Measurements from ENCODE around the gene NR2E1.
A peak's percentile ranks its signal among the peaks of the same experiment; 100 is the strongest.

Gene NR2E1

DNA sequence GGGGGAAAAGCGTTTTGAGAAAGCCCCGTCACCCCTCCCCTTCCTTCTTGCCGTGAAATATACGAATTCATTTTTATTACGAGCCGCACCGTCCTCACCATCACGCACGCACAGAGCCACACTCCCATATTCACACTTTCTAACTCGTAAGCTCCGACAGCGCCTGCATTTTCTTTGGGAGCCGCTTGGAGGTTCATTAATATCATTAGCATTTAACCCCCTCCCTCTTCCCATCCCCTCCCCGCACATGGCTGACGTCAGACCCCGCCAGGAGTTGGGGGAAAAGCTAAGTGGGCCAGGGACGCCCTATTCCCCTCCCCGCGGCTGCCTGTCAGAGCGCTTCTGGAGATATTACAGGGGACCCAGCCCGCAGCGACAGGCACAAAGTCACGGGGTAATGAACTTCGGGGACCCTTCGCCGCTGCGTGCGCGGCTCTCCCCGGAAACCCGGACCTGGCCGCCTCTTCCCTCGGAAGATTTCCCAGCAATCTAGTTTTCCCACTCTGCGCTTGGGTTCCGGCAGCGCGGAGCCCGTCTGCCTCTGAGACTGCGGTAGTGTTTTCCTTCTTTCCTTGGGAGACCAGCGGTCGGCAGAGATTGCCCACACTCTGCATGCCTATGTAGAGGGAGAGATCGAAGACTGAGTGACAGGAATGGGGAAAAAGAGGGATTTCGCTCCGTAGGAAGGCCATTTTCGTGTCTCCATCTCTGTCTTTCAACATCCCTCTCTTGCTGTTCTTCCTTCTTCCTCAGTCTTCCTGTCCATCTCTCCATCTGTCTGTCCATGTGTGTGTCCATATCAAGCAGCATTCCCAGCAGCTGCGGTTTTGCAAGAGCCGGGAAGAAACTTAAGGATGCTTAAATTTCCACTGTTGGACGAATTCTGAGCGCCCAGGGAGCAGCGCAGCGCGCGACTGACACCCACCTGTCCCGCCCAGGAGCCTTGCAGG is at the start of gene NR2E1:
TSS of gene NR2E1 (plus strand) at position 309 of the 950 bp plus-strand sequence. CDS start 744 bp downstream, outside the sequence.
- TF ChIP-seq, protein P1, sequence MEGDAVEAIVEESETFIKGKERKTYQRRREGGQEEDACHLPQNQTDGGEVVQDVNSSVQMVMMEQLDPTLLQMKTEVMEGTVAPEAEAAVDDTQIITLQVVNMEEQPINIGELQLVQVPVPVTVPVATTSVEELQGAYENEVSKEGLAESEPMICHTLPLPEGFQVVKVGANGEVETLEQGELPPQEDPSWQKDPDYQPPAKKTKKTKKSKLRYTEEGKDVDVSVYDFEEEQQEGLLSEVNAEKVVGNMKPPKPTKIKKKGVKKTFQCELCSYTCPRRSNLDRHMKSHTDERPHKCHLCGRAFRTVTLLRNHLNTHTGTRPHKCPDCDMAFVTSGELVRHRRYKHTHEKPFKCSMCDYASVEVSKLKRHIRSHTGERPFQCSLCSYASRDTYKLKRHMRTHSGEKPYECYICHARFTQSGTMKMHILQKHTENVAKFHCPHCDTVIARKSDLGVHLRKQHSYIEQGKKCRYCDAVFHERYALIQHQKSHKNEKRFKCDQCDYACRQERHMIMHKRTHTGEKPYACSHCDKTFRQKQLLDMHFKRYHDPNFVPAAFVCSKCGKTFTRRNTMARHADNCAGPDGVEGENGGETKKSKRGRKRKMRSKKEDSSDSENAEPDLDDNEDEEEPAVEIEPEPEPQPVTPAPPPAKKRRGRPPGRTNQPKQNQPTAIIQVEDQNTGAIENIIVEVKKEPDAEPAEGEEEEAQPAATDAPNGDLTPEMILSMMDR (IDR thresholded peaks at IDR 0.05; ENCODE audit: extremely low read depth, missing control alignments): no peak
- DNase-seq (ENCODE audit: low spot score): peak; percentile 34

DNA sequence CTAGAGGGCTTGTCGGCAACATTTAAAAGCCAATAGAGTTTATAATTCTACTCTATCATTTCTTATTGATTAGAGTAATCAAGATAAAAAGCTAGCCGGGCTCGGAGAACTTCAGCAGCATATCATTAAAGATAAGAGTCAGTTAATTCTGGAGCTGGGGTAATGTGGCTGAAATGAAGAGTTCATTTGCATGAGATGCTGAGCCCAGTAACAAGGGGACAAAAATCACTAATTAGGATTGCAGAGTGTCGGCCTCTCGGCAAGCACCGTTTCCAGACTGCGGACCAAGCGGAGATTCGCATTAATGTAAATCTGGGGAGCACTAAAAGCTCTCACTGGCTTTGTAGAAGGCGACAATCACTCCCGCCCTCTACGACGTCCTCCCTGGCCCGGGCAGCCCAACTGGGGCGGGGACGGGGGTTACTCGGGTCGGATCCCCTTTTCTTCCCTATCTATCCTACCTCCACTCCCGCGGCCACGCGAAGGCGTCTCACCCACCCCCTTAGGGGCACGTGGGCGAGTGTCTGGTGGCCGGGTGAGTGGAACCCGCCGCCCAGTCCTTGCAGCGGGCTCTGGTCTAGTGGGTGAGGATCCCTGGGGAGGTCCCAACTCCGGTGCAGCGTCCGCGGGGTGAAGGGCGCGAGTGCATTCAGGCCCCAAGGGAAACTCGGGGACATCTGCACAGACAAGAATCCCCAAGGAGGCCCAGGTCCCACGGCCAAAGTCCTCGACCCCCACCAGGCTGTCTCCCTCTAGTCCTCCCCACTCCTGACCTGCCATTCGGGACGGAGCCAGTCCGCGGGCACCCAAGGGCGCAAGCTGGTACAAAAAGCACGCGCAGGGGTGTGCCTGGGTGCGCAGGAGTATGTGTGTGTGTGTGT is 49.0 kb upstream of the NR2E1 start:
- no peak for DNase-seq (ENCODE audit: low spot score)
- TF ChIP-seq, protein P1 (IDR thresholded peaks at IDR 0.05; ENCODE audit: extremely low read depth, missing control alignments): no peak

DNA sequence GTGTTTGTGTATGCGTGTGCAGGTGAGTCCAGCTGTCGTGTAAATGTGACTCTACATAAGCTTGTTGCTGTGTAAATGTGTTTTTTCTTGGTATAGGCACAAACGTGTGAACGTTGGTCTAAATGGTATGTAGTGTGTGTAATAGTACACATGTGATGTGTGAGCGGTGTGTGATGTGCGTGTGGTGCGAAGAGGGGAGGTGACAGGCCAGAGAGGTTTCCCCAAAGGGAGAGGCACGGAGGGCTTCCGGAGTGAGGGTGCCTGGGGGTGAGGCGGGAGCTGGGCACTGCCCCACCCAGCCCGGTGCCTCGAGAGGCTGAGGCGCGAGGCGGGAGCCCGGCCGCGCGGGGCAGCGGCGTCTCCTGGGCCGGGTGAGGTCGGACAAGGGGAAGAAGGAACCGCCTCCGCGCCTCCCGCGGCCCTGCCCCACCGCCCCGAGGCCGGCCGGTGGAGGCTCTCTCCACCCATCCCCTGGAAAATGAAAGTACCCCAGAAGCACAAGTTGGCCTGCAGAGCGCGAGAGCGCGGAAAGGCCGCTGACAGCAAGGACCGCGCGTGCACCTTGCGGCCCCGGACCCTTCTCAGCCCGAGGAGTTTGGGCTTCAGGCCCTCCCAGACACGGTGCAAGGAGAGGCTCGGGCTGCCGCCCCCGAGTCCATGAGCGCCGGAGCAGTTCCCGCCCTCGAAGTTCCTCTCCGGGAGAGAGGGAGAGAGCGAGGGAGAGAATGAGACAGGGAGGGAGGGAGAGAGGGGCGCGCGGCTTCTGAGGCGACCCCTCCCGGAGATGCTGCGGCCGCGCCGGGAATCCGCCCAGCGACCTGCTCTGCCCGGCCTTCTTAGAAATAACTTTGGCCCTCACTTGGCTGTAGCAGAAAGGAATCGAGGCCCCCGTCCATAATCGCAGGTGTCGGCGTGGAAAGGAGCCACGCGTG is 48.1 kb upstream of the NR2E1 start:
- TF ChIP-seq, protein P1 (IDR thresholded peaks at IDR 0.05; ENCODE audit: extremely low read depth, missing control alignments): no peak
- peak; percentile 83 for DNase-seq (ENCODE audit: low spot score)

DNA sequence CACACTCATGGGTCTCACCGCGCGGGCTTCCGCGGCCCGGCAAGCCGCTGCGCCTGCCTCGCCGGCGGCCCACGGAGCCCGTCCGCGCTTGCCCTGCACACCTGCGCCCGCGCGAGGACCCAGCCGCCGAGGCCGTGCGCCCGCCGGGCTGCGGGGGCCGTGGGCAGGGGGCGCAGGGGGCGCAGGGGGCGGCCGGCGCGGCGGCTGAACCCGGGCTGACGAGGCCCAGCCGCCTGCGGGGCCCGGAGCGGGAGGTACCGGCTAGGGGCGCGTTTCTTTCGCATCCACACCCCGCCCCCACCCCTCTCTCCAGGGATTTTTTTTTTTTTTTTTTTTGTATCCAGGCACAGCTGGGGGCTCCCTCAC is 47.5 kb upstream of the NR2E1 start:
- TF ChIP-seq, protein P1 (IDR thresholded peaks at IDR 0.05; ENCODE audit: extremely low read depth, missing control alignments): no peak
- DNase-seq (ENCODE audit: low spot score): peak; percentile 42

DNA sequence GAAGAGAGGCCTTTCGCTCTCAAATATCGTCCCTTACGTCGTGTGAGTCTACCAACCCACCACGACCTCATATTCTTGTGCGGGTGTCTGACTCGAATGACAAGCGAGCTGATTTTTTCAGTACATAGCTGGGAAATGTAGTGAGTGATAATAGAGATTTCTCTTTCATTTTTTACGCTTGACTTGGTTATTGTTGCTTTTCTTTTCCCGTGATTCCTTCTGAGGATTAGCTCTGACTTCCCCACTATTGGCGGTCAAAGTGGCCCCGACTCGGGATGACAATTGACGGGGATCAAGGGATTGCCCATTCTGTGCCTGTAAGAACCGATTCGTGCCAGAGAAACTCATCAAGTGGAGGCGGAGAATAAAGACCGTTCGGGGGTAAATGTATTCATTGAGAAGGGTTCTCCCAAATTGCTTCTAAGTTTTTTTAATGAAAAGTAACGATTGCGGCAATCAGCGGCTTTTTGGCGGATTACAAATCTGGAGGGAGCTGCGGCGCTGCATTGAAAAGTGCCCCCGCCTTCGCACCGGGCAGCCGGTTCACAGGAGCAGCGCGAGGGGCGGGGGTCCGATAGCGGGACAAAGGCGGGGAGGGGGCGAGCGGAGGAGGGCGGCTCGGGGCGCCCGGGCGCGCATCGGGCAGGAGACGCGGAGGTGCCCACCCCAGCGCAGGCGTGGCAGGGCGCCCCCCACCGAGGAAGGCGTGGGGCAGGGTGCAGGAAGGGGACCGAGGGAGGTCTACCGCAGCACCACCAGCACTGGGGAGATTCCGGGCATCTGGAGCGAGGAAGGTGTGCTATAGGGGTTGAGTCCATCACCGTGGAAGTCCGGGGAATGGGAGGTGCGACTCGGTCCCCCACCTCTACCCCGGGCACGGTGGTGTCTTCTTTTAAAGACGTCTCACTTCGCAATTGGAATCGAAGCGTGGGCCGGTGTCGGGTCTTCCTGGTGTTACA is 46.7 kb upstream of the NR2E1 start:
- peak; percentile 59 for DNase-seq (ENCODE audit: low spot score)
- TF ChIP-seq, protein P1 (IDR thresholded peaks at IDR 0.05; ENCODE audit: extremely low read depth, missing control alignments): no peak

DNA sequence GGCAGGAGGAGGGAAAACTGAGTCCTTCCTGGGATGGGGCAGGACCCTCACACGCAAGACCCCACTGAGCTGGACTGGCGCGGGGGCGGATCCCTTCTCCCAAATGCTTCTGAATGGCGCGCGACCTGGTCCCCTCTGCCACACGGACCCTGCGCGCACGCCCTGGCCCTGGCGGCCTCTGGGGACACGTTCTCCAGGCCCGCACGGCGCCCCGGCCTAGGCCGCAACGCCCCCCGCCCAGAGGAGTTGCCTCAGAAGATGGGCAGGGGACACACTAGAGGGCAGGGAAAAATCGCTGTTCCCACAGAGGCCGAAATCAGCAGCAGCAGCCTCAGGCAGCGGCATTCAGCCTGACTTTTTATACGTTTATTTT is 46.1 kb upstream of the NR2E1 start:
- DNase-seq (ENCODE audit: low spot score): no peak
- TF ChIP-seq, protein P1 (IDR thresholded peaks at IDR 0.05; ENCODE audit: extremely low read depth, missing control alignments): no peak

Data from GM20000 (cell line).